GM18858 (cell line): ENCODE results near the gene EDIL3.

Experiments used
- ATAC-seq: cut with Tn5 transposase; IDR thresholded peaks from one replicate; pipeline ENCODE4 v1.9.1; 2021; ENCODE audit not compliant: unreplicated experiment

The EDIL3 gene

GRCh38 chr5:83983852-83984251, 400.8 kb downstream of the EDIL3 start:
- no peak for ATAC-seq

GRCh38 chr5:83973925-83974815, 410.5 kb downstream of the EDIL3 start:
- no peak for ATAC-seq

GRCh38 chr5:83972909-83973308, 411.8 kb downstream of the EDIL3 start:
- no peak for ATAC-seq

GRCh38 chr5:83972236-83972635, 412.4 kb downstream of the EDIL3 start:
- ATAC-seq: no peak

- ATAC-seq: no peak
Measured at GRCh38 chr5:83967417-83967816, 417.3 kb downstream of the EDIL3 start.

GRCh38 chr5:83965441-83965840, 419.2 kb downstream of the EDIL3 start:
- ATAC-seq: no peak

GRCh38 chr5:83964271-83964670, 420.4 kb downstream of the EDIL3 start:
- ATAC-seq: no peak

- ATAC-seq: no peak
Measured at GRCh38 chr5:83957188-83957587, 427.5 kb downstream of the EDIL3 start.

GRCh38 chr5:83956386-83956785, 428.3 kb downstream of the EDIL3 start:
- no peak for ATAC-seq

GRCh38 chr5:83955916-83956315, 428.8 kb downstream of the EDIL3 start:
- ATAC-seq: no peak

GRCh38 chr5:83947763-83948162, 436.9 kb downstream of the EDIL3 start:
- no peak for ATAC-seq

GRCh38 chr5:83946516-83946915, 438.2 kb downstream of the EDIL3 start:
- no peak for ATAC-seq

GRCh38 chr5:83942155-83942554, 442.5 kb downstream of the EDIL3 start:
- ATAC-seq: no peak

GRCh38 chr5:83937837-83938236, 446.8 kb downstream of the EDIL3 start:
- ATAC-seq: no peak

- ATAC-seq: no peak
Measured at GRCh38 chr5:83931969-83932368, 452.7 kb downstream of the EDIL3 start.

- ATAC-seq: peak; percentile 59
Measured at GRCh38 chr5:83927140-83927733, 457.4 kb downstream of the EDIL3 start.

- ATAC-seq: no peak
Measured at GRCh38 chr5:83925955-83926337, 458.7 kb downstream of the EDIL3 start.

GRCh38 chr5:83925321-83925954, 459.2 kb downstream of the EDIL3 start:
- ATAC-seq: no peak

GRCh38 chr5:83924891-83925290, 459.8 kb downstream of the EDIL3 start:
- ATAC-seq: no peak

- no peak for ATAC-seq
Measured at GRCh38 chr5:83924171-83924570, 460.5 kb downstream of the EDIL3 start.

- ATAC-seq: no peak
Measured at GRCh38 chr5:83922699-83923098, 462.0 kb downstream of the EDIL3 start.

GRCh38 chr5:83921666-83922193, 462.9 kb downstream of the EDIL3 start:
- no peak for ATAC-seq
